Stomach smooth muscle (tissue), 2 donors: ENCODE data around the gene SYCP2.

ENCODE experiments used
- H3K27ac ChIP-seq: one replicate; pipeline ENCODE4 v1.7.0; 2013; ENCODE audit warnings: mild to moderate bottlenecking, low read length, inconsistent platforms
- H3K27me3 ChIP-seq, 2 donors: one replicate each; pipeline ENCODE4 v1.7.0; 2013; ENCODE audit warnings: low read length in 2 of 2; ENCODE audit not compliant: insufficient read depth in 2 of 2, control insufficient read depth in 1 of 2
- H3K36me3 ChIP-seq, 2 donors: one replicate each; pipeline ENCODE4 v1.7.0; 2013; ENCODE audit warnings: low read length in 2 of 2; ENCODE audit not compliant: control insufficient read depth in 2 of 2, insufficient read depth in 2 of 2
- H3K4me1 ChIP-seq: one replicate; pipeline ENCODE4 v1.7.0; 2013; ENCODE audit warnings: low read length; ENCODE audit not compliant: control insufficient read depth, insufficient read depth
- H3K4me3 ChIP-seq, 2 donors: one replicate each; pipeline ENCODE4 v1.7.0; 2013; ENCODE audit warnings: low read length in 2 of 2
- H3K9ac ChIP-seq, 2 donors: one replicate each; pipeline ENCODE4 v1.7.0; 2013; ENCODE audit warnings: low read length in 2 of 2, mild to moderate bottlenecking in 1 of 2
- H3K9me3 ChIP-seq, 2 donors: one replicate each; pipeline ENCODE4 v1.7.0; 2013; ENCODE audit warnings: low read length in 2 of 2; ENCODE audit not compliant: control insufficient read depth in 2 of 2
- donor health status: healthy.
- donor health status: Pancreatic carcinoma.

The SYCP2 gene, protein sequence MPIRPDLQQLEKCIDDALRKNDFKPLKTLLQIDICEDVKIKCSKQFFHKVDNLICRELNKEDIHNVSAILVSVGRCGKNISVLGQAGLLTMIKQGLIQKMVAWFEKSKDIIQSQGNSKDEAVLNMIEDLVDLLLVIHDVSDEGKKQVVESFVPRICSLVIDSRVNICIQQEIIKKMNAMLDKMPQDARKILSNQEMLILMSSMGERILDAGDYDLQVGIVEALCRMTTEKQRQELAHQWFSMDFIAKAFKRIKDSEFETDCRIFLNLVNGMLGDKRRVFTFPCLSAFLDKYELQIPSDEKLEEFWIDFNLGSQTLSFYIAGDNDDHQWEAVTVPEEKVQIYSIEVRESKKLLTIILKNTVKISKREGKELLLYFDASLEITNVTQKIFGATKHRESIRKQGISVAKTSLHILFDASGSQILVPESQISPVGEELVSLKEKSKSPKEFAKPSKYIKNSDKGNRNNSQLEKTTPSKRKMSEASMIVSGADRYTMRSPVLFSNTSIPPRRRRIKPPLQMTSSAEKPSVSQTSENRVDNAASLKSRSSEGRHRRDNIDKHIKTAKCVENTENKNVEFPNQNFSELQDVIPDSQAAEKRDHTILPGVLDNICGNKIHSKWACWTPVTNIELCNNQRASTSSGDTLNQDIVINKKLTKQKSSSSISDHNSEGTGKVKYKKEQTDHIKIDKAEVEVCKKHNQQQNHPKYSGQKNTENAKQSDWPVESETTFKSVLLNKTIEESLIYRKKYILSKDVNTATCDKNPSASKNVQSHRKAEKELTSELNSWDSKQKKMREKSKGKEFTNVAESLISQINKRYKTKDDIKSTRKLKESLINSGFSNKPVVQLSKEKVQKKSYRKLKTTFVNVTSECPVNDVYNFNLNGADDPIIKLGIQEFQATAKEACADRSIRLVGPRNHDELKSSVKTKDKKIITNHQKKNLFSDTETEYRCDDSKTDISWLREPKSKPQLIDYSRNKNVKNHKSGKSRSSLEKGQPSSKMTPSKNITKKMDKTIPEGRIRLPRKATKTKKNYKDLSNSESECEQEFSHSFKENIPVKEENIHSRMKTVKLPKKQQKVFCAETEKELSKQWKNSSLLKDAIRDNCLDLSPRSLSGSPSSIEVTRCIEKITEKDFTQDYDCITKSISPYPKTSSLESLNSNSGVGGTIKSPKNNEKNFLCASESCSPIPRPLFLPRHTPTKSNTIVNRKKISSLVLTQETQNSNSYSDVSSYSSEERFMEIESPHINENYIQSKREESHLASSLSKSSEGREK (N-terminal part only)

DNA sequence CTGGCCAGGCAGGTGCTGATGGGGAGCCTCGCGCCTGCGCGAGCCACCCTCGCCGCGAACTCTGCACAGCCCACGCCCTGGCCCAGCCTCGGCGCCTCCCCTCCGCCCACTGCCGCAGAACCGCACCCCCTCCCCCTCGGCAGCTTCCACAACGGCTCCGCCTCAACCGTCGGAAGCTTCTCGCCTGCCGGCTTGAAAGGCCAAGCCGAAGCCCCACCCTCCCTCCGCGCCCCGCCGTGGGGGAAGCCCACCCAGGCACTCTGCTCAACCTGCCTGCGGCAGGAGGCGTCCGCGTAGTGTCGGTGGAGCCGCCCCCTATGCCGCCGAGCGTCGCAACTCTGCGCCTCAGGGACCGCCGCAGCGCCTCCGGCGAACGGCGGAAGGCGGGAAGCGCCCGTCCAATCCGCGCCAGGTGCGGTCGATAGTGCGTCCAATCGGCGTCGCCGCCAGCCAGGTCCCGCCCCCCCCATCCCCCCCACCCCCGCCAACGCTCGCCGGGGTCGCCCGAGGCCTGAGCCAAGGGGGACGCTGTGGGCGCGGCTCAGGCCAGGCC is at the start of gene SYCP2:
SYCP2 (minus strand) TSS at position 342 of the 553 bp plus-strand sequence. CDS start 11,224 bp downstream, outside the sequence.
- H3K36me3 ChIP-seq = no peaks in the 10 kb centered on the region
- no peak within 1 kb of the TSS for H3K27ac ChIP-seq

DNA sequence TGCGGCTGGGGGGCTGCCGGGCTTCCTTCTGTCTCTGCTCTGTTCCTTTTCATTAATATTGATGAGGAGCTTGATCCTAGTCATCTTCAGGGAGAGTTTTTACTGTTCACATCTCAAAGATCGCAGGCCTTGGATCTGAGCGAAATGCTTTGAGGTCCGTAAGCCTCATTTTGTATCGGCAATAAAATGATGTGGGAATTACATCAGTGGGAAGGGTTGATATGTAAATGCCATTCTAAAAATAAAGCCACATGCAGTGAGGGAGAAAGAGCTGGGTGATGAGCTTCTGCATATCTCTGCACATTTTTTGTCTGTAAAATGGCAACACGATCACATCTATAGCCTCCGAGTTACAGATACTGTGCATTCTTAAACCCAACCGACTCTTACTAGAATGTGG is 49.6 kb upstream of the SYCP2 start:
- no peak overlapping the region for H3K4me3 ChIP-seq
- H3K27me3 ChIP-seq = no peaks in the 10 kb centered on the region
- no peak overlapping the region for H3K9ac ChIP-seq
- no peak overlapping the region for H3K27ac ChIP-seq
- H3K9me3 ChIP-seq = no peaks in the 10 kb centered on the region
- no peaks in the 10 kb centered on the region for H3K4me1 ChIP-seq
- peaks cover 2 to 4% of the 10 kb centered on the region in 2 donors for H3K36me3 ChIP-seq

More for the DNA sequence above, at the start of gene SYCP2:
- no peaks in the 10 kb centered on the region for H3K9me3 ChIP-seq
- no peaks in the 10 kb centered on the region for H3K27me3 ChIP-seq
- peak within 1 kb of the TSS; percentile 53 to 73 for H3K9ac ChIP-seq
- peaks cover 11% of the 10 kb centered on the region for H3K4me1 ChIP-seq
- H3K4me3 ChIP-seq = peak within 1 kb of the TSS; percentile 70 to 83

DNA sequence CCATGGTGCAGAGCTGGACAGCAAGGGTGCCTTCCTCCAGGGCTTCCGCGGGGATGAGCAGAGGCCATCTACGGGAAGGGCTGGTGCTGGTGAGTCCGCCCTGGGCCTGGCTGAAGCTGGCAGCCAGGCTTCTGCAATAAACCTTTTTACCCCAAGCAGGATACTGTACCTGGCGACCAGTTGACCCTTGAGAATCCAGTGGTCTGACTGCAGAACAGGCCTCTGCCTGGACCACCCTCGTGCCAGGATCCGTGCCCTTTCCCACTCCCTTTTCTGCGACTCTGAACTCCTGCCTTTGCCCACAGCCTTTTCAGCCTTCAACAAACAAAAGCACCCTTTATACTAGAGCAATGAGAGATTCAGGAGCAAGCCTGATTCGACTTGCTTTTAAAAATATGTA is 43.6 kb upstream of the SYCP2 start:
- H3K27me3 ChIP-seq = no peaks in the 10 kb centered on the region
- H3K4me3 ChIP-seq = no peak overlapping the region
- no peaks in the 10 kb centered on the region for H3K9me3 ChIP-seq
- no peak overlapping the region for H3K9ac ChIP-seq
- peaks cover 3% of the 10 kb centered on the region for H3K4me1 ChIP-seq
- no peak overlapping the region for H3K27ac ChIP-seq
- no peaks in the 10 kb centered on the region for H3K36me3 ChIP-seq

DNA sequence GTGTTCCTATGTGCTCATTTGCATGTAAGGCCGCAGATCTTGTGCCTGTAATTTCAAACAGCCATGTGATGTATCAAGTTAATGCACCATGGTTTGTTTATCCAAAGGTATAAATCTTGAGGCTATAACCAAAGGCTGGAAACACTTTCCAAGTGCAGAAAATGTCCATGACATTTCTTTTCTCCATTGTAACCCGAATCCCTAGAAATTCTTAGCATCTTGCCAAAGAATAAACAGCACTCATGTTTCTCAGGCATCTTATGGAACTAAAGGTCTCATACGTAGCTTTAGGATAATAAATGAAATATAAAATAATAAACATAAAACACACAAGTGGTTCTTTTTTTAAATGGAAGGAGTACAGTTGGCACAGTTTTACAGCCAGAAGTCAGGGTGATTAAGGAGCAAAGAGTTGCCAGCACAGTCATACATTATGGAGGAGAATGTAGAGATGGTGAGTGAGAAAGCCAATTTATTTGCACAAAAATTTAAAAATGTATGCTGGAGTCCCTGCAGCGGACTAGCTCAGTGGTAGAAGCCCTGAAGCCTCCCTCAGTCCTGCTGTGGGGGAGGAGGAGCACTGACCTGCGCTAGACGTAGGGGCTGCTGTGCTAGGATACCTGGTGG is 42.8 kb upstream of the SYCP2 start:
- Histone ChIP-seq H3K4me1 (peaks cover 3% of the 10 kb centered on the region), H3K4me3 (no peak overlapping the region), H3K9ac (no peak overlapping the region), H3K9me3 (no peaks in the 10 kb centered on the region), H3K27ac (no peak overlapping the region), H3K36me3 (no peaks in the 10 kb centered on the region), H3K27me3 (no peaks in the 10 kb centered on the region)

DNA sequence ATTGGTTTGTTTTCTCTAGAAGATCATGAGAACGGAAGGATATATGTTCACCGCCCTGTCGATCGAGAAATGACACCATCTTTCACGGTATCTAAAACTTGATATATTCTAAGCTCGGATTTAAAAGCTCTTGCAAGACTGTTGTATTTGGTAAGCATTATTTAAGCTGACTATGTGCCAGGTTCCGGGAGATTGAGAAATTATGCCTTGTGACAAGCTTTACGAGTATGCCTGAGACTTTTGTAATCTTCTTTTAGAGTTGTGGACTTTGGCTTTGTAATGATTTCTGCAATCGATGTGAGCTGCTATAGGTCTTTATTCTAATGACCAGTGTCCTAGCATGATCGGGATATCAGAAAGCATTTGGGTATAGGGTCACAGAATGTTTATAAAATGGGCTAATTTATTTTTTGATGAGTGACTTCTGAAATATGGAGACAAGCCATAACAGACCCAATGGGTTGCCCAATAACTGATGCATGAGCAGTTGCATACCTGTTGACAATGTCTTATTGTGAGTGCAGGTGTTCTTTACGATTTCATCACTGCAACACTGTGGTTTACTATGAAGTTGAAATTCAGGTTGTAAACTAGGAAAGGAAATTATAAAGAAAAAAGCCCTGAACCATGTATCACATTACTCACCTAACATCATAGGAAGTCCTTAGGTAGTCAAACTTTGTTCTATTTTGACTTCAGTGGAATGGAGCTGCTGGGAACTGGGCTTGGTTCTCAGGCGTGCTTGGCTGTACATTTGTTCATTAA is 38.8 kb upstream of the SYCP2 start:
- Histone ChIP-seq H3K36me3 (no peaks in the 10 kb centered on the region), H3K27me3 (no peaks in the 10 kb centered on the region), H3K27ac (no peak overlapping the region)

DNA sequence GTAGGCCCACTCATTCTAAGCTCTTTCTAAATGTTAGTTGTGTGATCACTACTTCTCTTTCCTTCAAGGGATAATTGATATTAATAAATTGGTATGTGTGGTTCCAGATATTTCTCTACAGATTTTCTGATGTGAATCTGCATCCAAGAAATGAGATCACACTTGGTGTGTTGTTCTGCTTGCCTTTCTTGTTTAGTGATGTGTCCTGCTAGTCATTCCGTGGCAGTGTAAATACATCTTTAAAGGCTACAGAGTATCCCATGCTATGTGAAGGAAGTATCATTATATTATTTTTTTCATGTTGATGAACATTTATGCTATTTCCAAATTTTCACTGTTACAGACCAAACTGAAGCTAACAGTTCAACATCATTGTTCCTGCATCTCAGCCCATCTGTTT is 38.0 kb upstream of the SYCP2 start:
- Histone ChIP-seq H3K9ac (no peak overlapping the region), H3K4me3 (no peak overlapping the region), H3K27me3 (no peaks in the 10 kb centered on the region), H3K9me3 (no peaks in the 10 kb centered on the region), H3K4me1 (no peaks in the 10 kb centered on the region), H3K36me3 (no peaks in the 10 kb centered on the region), H3K27ac (no peak overlapping the region)

More for the DNA sequence above, 38.8 kb upstream of the SYCP2 start:
- peaks cover 3% of the 10 kb centered on the region for H3K4me1 ChIP-seq
- no peak overlapping the region for H3K9ac ChIP-seq
- H3K4me3 ChIP-seq = no peak overlapping the region
- no peaks in the 10 kb centered on the region for H3K9me3 ChIP-seq

DNA sequence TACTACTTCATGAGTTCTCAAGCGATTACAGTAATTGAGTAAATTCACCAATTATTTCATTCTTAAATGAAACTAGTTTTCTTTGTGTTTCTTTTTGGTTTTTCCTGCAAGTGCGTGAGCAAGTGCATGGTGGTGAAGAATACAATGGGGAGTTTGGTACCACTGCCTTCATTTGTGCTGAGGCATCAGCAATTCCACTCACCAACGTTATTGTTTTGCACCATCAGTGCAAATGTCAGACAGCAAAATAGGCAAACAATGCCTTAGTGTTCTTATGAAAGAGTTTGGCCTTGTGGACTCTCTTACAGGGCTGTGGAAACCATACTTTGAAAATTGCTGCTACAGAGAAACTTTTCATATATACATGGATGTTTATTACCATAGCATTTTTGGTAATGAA is 33.0 kb upstream of the SYCP2 start:
- Histone ChIP-seq H3K9me3 (no peaks in the 10 kb centered on the region), H3K27me3 (no peaks in the 10 kb centered on the region), H3K9ac (no peak overlapping the region), H3K27ac (no peak overlapping the region), H3K36me3 (no peaks in the 10 kb centered on the region), H3K4me3 (no peak overlapping the region), H3K4me1 (no peaks in the 10 kb centered on the region)

DNA sequence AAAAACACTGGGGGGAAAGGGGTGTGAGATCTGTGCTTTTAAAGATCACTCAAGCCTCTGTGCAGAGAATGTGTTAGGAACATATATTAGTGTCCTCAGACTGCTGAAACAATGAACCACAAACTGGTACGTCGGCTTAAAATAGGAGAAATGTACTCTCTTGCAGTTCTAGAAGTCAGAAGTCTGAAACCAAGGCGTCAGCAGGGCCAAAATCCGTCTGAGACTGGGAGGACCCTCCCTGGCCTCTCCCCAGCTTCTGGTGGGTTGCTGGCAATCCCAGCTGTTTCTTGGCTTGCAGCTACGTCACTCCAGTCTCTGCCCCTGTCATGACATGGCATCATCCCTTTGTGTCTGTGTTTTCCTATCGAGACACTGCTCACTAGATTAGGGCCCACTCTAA is 28.7 kb upstream of the SYCP2 start:
- Histone ChIP-seq H3K9ac (no peak overlapping the region), H3K27me3 (no peaks in the 10 kb centered on the region)

DNA sequence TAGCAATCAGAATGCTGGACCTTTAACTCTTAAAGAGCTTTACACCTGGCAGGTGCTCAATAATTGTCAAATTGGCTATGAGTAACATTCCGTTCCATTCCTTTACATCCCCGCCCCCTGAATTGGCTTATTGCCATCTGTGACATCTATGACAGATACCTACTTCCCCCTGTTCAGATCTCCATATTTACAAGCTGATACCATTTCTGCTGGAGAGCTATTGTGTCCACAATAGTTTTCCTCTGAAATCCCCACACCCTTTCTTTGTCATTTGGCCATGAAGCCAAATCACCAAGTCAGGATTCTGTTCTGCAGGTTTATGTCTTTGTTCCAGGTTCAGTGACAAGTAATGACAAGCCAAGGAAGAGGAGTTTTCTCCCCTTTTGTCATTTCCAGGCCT is 28.0 kb upstream of the SYCP2 start:
- H3K4me3 ChIP-seq = no peak overlapping the region
- H3K4me1 ChIP-seq = no peaks in the 10 kb centered on the region
- H3K27ac ChIP-seq = no peak overlapping the region
- no peaks in the 10 kb centered on the region for H3K27me3 ChIP-seq
- no peaks in the 10 kb centered on the region for H3K9me3 ChIP-seq
- H3K36me3 ChIP-seq = peaks cover 0 to 5% of the 10 kb centered on the region in 2 donors
- no peak overlapping the region for H3K9ac ChIP-seq

More for the DNA sequence above, 28.7 kb upstream of the SYCP2 start:
- Histone ChIP-seq H3K9me3 (no peaks in the 10 kb centered on the region), H3K36me3 (peaks cover 0 to 5% of the 10 kb centered on the region in 2 donors), H3K27ac (no peak overlapping the region), H3K4me3 (no peak overlapping the region), H3K4me1 (no peaks in the 10 kb centered on the region)
